HepG2 (cell line): ENCODE data around the gene MRPL2. TPM values are rescaled to one million over a fixed set of nuclear protein-coding genes. Genes with fewer than 3 reads are reported as not detected.

Experiments used
- EEA1 ChIP-seq: sonication (generic); formaldehyde crosslinking; IDR thresholded peaks from 2 replicates; pipeline ENCODE4 v1.5.1; 2020; ENCODE audit warnings: mild to moderate bottlenecking, missing genetic modification reagents, borderline replicate concordance
- FOSL1 ChIP-seq: sonication (generic); formaldehyde crosslinking; IDR thresholded peaks from 2 replicates; pipeline ENCODE4 v1.9.0; 2021; ENCODE audit warnings: missing genetic modification reagents, borderline replicate concordance
- HMGA1 ChIP-seq: sonication (generic); formaldehyde crosslinking; conservative IDR thresholded peaks from 2 replicates; pipeline ENCODE4 v1.4.0; 2020; ENCODE audit warnings: missing genetic modification reagents
- KDM5A ChIP-seq: fragments of 200-600 bp; sonication (generic); IDR thresholded peaks from 2 replicates; pipeline ENCODE4 v1.7.0; 2018; ENCODE audit warnings: antibody characterized with exemption, mild to moderate bottlenecking, low read length, borderline replicate concordance
- NFAT5 ChIP-seq: sonication (generic); formaldehyde crosslinking; IDR thresholded peaks from 2 replicates; pipeline ENCODE4 v1.4.0; 2020; ENCODE audit warnings: missing genetic modification reagents
- NR2F2 ChIP-seq: IDR thresholded peaks from 2 replicates; pipeline ENCODE4 v1.6.1; 2012; ENCODE audit warnings: low read depth, inconsistent platforms, borderline replicate concordance
- ONECUT2 ChIP-seq: sonication (generic); formaldehyde crosslinking; IDR thresholded peaks from 2 replicates; pipeline ENCODE4 v1.4.0; 2020; ENCODE audit warnings: missing genetic modification reagents
- PBX2 ChIP-seq: IDR thresholded peaks from 2 replicates; pipeline ENCODE4 v1.6.1; 2016; ENCODE audit warnings: control low read depth
- PHF21A ChIP-seq: sonication (generic); formaldehyde crosslinking; IDR thresholded peaks from 2 replicates; pipeline ENCODE4 v1.5.0; 2020; ENCODE audit warnings: mild to moderate bottlenecking, missing genetic modification reagents
- RARA ChIP-seq: IDR thresholded peaks from 2 replicates; pipeline ENCODE4 v1.6.1; 2016; ENCODE audit warnings: missing genetic modification reagents, missing compliant biosample characterization
- RFX5 ChIP-seq: IDR thresholded peaks from 2 replicates; pipeline ENCODE4 v1.6.1; 2011; ENCODE audit warnings: low read depth, low read length, improper control_type of control experiment
- SMC3 ChIP-seq: IDR thresholded peaks from 2 replicates; pipeline ENCODE4 v1.6.1; 2011; ENCODE audit warnings: low read length, improper control_type of control experiment
- ZBTB46 ChIP-seq: sonication (generic); formaldehyde crosslinking; IDR thresholded peaks from 2 replicates; pipeline ENCODE4 v1.4.0; 2020; ENCODE audit warnings: mild to moderate bottlenecking, missing genetic modification reagents, borderline replicate concordance
- ZFP62 ChIP-seq: sonication (generic); formaldehyde crosslinking; IDR thresholded peaks from 2 replicates; pipeline ENCODE4 v1.4.0; 2020; ENCODE audit warnings: missing genetic modification reagents
- ZFP82 ChIP-seq: sonication (generic); formaldehyde crosslinking; IDR thresholded peaks from 2 replicates; pipeline ENCODE4 v1.5.1; 2020; ENCODE audit warnings: mild to moderate bottlenecking, missing genetic modification reagents, borderline replicate concordance
- ZKSCAN5 ChIP-seq: sonication (generic); formaldehyde crosslinking; IDR thresholded peaks from 2 replicates; pipeline ENCODE4 v1.5.1; 2020; ENCODE audit warnings: mild to moderate bottlenecking, missing genetic modification reagents
- ZNF12 ChIP-seq: sonication (generic); formaldehyde crosslinking; IDR thresholded peaks from 2 replicates; pipeline ENCODE4 v1.5.0; 2020; ENCODE audit warnings: missing genetic modification reagents
- ZNF281 ChIP-seq: sonication (generic); formaldehyde crosslinking; IDR thresholded peaks from 2 replicates; pipeline ENCODE4 v1.4.0; 2020; ENCODE audit warnings: missing genetic modification reagents, borderline replicate concordance
- polyA plus RNA-seq, 8 experiments: library from polyadenylated mRNA; depleted of rRNA in 3 of 8; stranded (reverse) in 7 of 8; unstranded in 1 of 8; fragments of >200 nt; fragmentation: Illumina TruSeq in 4 of 8; extraction: Trizol in 4 of 8; gene quantifications; 2 replicates each; pipeline versions ENCODE4 v1.2.1 to v1.2.3, GENCODE V29; 2011 to 2016; ENCODE audit warnings: low read depth in 4 of 8, missing spikeins in 1 of 8, mixed read lengths in 1 of 8; ENCODE audit not compliant: insufficient read depth in 1 of 8
- total RNA-seq, 5 experiments: library from RNA; depleted of rRNA; stranded (reverse); fragments of >200 nt; fragmentation: Illumina TruSeq; extraction: Trizol; gene quantifications; 2 replicates each; pipeline ENCODE4 v1.2.3, GENCODE V29; 2016; ENCODE audit warnings: low read depth in 1 of 5

Gene MRPL2
- total and polyA plus RNA-seq, 2 of the 13 experiments (the other 11 are each of a cell fraction or from before 2014, with no cell fraction given), result 56.8 to 65.6 TPM

GRCh38 chr6:43052842-43053544 lies 6.2 kb downstream of the MRPL2 start (continued):
- TF ChIP-seq ZKSCAN5 (CRISPR knock-in tag) (0 out of 2 replicates have a peak, but pooled peaks have one; percentile 23), NFAT5 (no peak), PBX2 (CRISPR knock-in tag) (no peak), ZNF12 (CRISPR knock-in tag) (no peak), HMGA1 (CRISPR knock-in tag) (no peak), SMC3 (no peak), ZFP82 (CRISPR knock-in tag) (peak; percentile 89; the same call in 1 of the 2 replicates), KDM5A (peak; percentile 16; the same call in 1 of the 2 replicates), EEA1 (no peak), RARA (CRISPR knock-in tag) (no peak), ONECUT2 (0 out of 2 replicates have a peak, but pooled peaks have one; percentile 16), ZFP62 (no peak), RFX5 (no peak), NR2F2 (no peak), FOSL1 (CRISPR knock-in tag) (no peak), ZNF281 (peak; percentile 66; the same call in 1 of the 2 replicates), ZBTB46 (CRISPR knock-in tag) (0 out of 2 replicates have a peak, but pooled peaks have one; percentile 89), PHF21A (CRISPR knock-in tag) (no peak)
